GM23338 (cell line): ENCODE results near the gene CEPT1.

ENCODE experiments used
- CREB1 ChIP-seq: fragments of 250-450 bp; sonication (Bioruptor Pico); IDR thresholded peaks from 2 replicates; pipeline ENCODE4 v1.5.0; 2020; ENCODE audit warnings: low read depth, mild to moderate bottlenecking, moderate library complexity
- CTCF ChIP-seq, 2 experiments: fragments of 200-600 bp in 1 of 2; sonication (generic) in 1 of 2; conservative IDR thresholded peaks; 2 replicates each; pipeline versions ENCODE4 v1.5.1 to v1.6.1; 2016 to 2017; ENCODE audit warnings: antibody characterized with exemption in 2 of 2, low read depth in 2 of 2, mild to moderate bottlenecking in 2 of 2, moderate library complexity in 1 of 2
- ETS1 ChIP-seq: IDR thresholded peaks from 2 replicates; pipeline ENCODE4 v1.6.1; 2016; ENCODE audit warnings: antibody characterized with exemption
- EZH2 ChIP-seq: fragments of 200-600 bp; sonication (generic); IDR thresholded peaks from one replicate; pipeline ENCODE4 v1.8.0; 2017; ENCODE audit warnings: antibody characterized with exemption, mild to moderate bottlenecking, low read depth; ENCODE audit not compliant: unreplicated experiment
- EZH2phosphoT487 ChIP-seq: fragments of 200-600 bp; sonication (generic); IDR thresholded peaks from one replicate; pipeline ENCODE4 v1.8.1; 2018; ENCODE audit warnings: antibody characterized with exemption; ENCODE audit not compliant: unreplicated experiment
- JUNB ChIP-seq: IDR thresholded peaks from one replicate; pipeline ENCODE4 v1.6.1; 2016; ENCODE audit warnings: antibody characterized with exemption; ENCODE audit not compliant: unreplicated experiment
- NANOG ChIP-seq: IDR thresholded peaks from 2 replicates; pipeline ENCODE4 v1.6.1; 2016; ENCODE audit warnings: antibody characterized with exemption, borderline replicate concordance
- POLR2AphosphoS5 ChIP-seq: IDR thresholded peaks from 2 replicates; pipeline ENCODE4 v1.6.1; 2016; ENCODE audit warnings: antibody characterized with exemption, low read depth
- REST ChIP-seq: IDR thresholded peaks from one replicate; pipeline ENCODE4 v1.6.1; 2018; ENCODE audit warnings: antibody characterized with exemption; ENCODE audit not compliant: unreplicated experiment
- STAT1 ChIP-seq: IDR thresholded peaks from one replicate; pipeline ENCODE4 v1.6.1; 2016; ENCODE audit warnings: antibody characterized with exemption; ENCODE audit not compliant: unreplicated experiment
- ZNF114 ChIP-seq: fragments of 250-450 bp; sonication (Bioruptor Pico); IDR thresholded peaks from 2 replicates; pipeline ENCODE4 v1.5.0; 2020; ENCODE audit warnings: mild to moderate bottlenecking, moderate library complexity
- ZNF331 ChIP-seq: fragments of 250-450 bp; sonication (Bioruptor Pico); IDR thresholded peaks from 2 replicates; pipeline ENCODE4 v1.5.0; 2020; ENCODE audit warnings: low read depth, mild to moderate bottlenecking, moderate library complexity
- ZNF462 ChIP-seq: fragments of 250-450 bp; sonication (Bioruptor Pico); IDR thresholded peaks from 2 replicates; pipeline ENCODE4 v1.5.0; 2020; ENCODE audit warnings: mild to moderate bottlenecking, moderate library complexity

GRCh38 chr1:111179968-111180533 is 40.0 kb downstream of the CEPT1 start:
- TF ChIP-seq CTCF (conservative IDR thresholded peaks at IDR 0.05; ENCODE audit: low read depth in 2 of 2) (no peak), REST (no peak), EZH2 (no peak), POLR2AphosphoS5 (no peak), CREB1 (CRISPR knock-in tag) (no peak), EZH2phosphoT487 (no peak), JUNB (no peak), STAT1 (no peak), ETS1 (no peak), ZNF114 (CRISPR knock-in tag) (no peak), ZNF462 (CRISPR knock-in tag) (no peak), NANOG (no peak), ZNF331 (CRISPR knock-in tag) (no peak)
